DOHH2 (cell line): ENCODE results near the gene MAP2K2.

Experiments
- H3F3A ChIP-seq: fragments of 200-600 bp; sonication (generic), shearing (Covaris generic); 2 replicates; pipeline ENCODE4 v1.6.0; 2016; ENCODE audit warnings: antibody characterized with exemption, mild to moderate bottlenecking; ENCODE audit not compliant: control insufficient read depth, insufficient read depth
- H3K27ac ChIP-seq: fragments of 200-600 bp; sonication (generic); 2 replicates; pipeline ENCODE4 v1.5.1; 2014; ENCODE audit warnings: low read depth, mild to moderate bottlenecking, low read length, moderate library complexity
- H3K27me3 ChIP-seq: fragments of 200-600 bp; sonication (generic); 2 replicates; pipeline ENCODE4 v1.6.1; 2014; ENCODE audit warnings: mild to moderate bottlenecking, low read length, mixed read lengths; ENCODE audit not compliant: control insufficient read depth
- H3K36me3 ChIP-seq: fragments of 200-600 bp; sonication (generic); 2 replicates; pipeline ENCODE4 v1.6.1; 2014; ENCODE audit warnings: mild to moderate bottlenecking, low read length, moderate library complexity, mixed read lengths; ENCODE audit not compliant: control insufficient read depth
- H3K4me1 ChIP-seq: fragments of 200-600 bp; sonication (generic); 2 replicates; pipeline ENCODE4 v1.6.1; 2014; ENCODE audit warnings: mild to moderate bottlenecking, low read length, mixed read lengths; ENCODE audit not compliant: control insufficient read depth
- H3K4me2 ChIP-seq: fragments of 200-600 bp; sonication (generic); 2 replicates; pipeline ENCODE4 v1.6.0; 2014; ENCODE audit warnings: mild to moderate bottlenecking, low read length, moderate library complexity
- H3K4me3 ChIP-seq: fragments of 200-600 bp; sonication (generic); 2 replicates; pipeline ENCODE4 v1.5.1; 2014; ENCODE audit warnings: mild to moderate bottlenecking, low read length, mixed read lengths
- H3K79me2 ChIP-seq: fragments of 200-600 bp; sonication (generic); 2 replicates; pipeline ENCODE4 v1.6.1; 2014; ENCODE audit warnings: mild to moderate bottlenecking, low read length, mixed read lengths; ENCODE audit not compliant: control insufficient read depth
- H3K9me2 ChIP-seq: fragments of 200-600 bp; sonication (generic); replicated peaks from 2 replicates; pipeline ENCODE4 v1.6.1; 2014; ENCODE audit warnings: mild to moderate bottlenecking, low read length, mixed read lengths; ENCODE audit not compliant: control insufficient read depth
- H3K9me3 ChIP-seq: fragments of 200-600 bp; sonication (generic); 2 replicates; pipeline ENCODE4 v1.6.1; 2014; ENCODE audit warnings: antibody characterized with exemption, low read length, mixed read lengths; ENCODE audit not compliant: control insufficient read depth, insufficient read depth
- H4K20me1 ChIP-seq: fragments of 200-600 bp; sonication (generic); 2 replicates; pipeline ENCODE4 v1.6.0; 2014; ENCODE audit warnings: low read depth, mild to moderate bottlenecking, antibody characterized with exemption, low read length, moderate library complexity; ENCODE audit not compliant: control insufficient read depth, insufficient read depth
- EZH2phosphoT487 ChIP-seq: fragments of 200-600 bp; sonication (generic); IDR thresholded peaks from 2 replicates; pipeline ENCODE4 v1.6.1; 2017; ENCODE audit warnings: borderline replicate concordance, mild to moderate bottlenecking, antibody characterized with exemption, low read length, moderate library complexity, mixed read lengths
- TF ChIP-seq, protein P1 (sequence below): fragments of 200-600 bp; sonication (generic); IDR thresholded peaks from one replicate; pipeline ENCODE4 v1.5.1; 2014; ENCODE audit warnings: antibody characterized with exemption, mild to moderate bottlenecking, low read depth, low read length; ENCODE audit not compliant: poor library complexity, severe bottlenecking

Gene MAP2K2

DNA sequence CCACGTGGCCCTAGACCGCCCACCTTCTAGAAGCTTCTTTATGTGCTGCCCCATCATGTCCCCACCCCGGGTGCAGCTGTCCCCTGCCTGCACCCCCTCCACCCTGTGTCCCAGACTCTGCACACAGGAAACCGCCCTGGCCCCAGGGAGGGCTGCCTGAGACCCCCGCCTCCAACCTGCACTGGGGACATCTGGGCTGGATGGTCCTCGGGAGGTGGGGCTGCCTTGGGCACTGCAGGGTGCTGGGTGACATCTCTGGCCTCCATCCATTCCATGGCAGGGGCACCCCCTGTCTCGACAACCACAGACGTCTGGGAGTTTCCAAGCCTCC is 39.4 kb downstream of the MAP2K2 start:
- Histone ChIP-seq H3K36me3 (peaks cover 4% of the 10 kb centered on the region; the same call in 1 of the 2 replicates), H3F3A (no peaks in the 10 kb centered on the region), H3K27me3 (no peaks in the 10 kb centered on the region), H4K20me1 (no peaks in the 10 kb centered on the region), H3K9me2 (no peaks in the 10 kb centered on the region), H3K79me2 (no peaks in the 10 kb centered on the region), H3K9me3 (no peaks in the 10 kb centered on the region), H3K4me1 (peaks cover 8% of the 10 kb centered on the region), H3K4me3 (no peak overlapping the region), H3K27ac (no peak overlapping the region), H3K4me2 (no peak overlapping the region)
- no peak for TF ChIP-seq EZH2phosphoT487
- TF ChIP-seq, protein P1, sequence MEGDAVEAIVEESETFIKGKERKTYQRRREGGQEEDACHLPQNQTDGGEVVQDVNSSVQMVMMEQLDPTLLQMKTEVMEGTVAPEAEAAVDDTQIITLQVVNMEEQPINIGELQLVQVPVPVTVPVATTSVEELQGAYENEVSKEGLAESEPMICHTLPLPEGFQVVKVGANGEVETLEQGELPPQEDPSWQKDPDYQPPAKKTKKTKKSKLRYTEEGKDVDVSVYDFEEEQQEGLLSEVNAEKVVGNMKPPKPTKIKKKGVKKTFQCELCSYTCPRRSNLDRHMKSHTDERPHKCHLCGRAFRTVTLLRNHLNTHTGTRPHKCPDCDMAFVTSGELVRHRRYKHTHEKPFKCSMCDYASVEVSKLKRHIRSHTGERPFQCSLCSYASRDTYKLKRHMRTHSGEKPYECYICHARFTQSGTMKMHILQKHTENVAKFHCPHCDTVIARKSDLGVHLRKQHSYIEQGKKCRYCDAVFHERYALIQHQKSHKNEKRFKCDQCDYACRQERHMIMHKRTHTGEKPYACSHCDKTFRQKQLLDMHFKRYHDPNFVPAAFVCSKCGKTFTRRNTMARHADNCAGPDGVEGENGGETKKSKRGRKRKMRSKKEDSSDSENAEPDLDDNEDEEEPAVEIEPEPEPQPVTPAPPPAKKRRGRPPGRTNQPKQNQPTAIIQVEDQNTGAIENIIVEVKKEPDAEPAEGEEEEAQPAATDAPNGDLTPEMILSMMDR, result no peak

DNA sequence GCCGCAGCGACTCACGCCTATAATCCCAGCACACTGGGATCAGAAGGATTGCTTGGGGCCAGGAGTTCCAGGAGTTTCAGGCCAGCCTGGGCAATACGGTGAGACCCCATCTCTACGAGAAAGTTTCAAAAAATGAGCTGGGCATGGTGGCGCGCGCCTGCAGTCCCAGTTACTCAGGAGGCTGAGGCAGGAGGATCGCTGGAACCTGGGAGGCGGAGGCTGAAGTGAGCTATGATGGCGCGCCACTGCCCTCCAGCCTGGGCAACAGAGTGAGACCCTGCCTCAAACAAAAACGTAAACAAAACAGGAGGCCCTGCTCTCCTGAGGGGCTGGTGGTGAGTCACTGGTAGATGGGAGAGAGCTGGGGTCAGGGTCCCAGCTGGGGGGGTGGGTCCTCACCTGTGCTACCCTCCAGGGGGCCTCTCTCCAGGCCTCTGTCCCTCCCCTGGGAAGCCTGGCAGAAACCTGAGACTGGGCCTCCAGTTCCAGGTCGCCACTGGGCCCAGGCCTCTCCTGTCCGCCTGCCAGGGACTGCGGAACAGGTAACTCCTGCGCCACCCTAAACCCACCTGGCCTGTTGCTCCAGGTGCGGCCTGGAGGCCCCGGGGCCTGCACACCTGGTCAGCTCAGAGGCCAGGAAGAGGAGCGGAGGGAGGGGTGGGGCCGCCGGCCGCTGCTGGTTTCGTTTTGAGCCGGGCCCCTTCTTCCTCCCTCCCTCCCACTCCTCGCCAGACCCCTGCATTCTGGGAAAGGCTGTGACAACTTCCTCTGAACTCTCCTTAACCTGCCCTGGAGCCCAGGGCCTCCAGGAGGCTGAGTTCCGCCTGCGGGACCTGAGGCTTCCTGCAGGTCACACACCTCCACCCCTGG is 40.0 kb downstream of the MAP2K2 start:
- Histone ChIP-seq H3K27ac (no peak overlapping the region), H4K20me1 (no peaks in the 10 kb centered on the region), H3K4me2 (no peak overlapping the region), H3K4me3 (no peak overlapping the region), H3F3A (no peaks in the 10 kb centered on the region), H3K79me2 (no peaks in the 10 kb centered on the region), H3K27me3 (no peaks in the 10 kb centered on the region), H3K9me3 (no peaks in the 10 kb centered on the region), H3K36me3 (no peaks in the 10 kb centered on the region), H3K4me1 (peaks cover 8% of the 10 kb centered on the region), H3K9me2 (no peaks in the 10 kb centered on the region)
- TF ChIP-seq EZH2phosphoT487, result no peak
- TF ChIP-seq, protein P1, result no peak

DNA sequence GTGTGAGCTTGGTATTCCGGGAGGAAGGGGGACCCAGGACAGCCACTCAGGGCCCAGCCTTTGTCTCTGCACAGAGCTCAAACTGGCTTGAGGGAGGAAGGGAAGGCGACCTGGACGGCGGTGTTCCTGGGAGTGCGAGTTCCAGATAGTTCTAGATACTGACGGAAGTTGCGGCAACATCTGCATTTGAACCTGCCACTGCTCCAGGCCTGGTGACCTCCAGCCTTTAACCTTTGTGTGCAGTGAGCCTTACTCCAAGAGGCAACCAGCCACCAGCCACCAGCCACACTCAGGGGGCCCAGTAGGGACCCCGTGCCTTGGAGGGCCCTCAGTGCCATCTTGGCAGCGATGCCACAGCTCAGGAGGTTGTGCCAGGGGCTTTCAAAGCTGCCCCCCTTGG is 41.8 kb downstream of the MAP2K2 start:
- Histone ChIP-seq H3K4me3 (no peak overlapping the region), H3K36me3 (no peaks in the 10 kb centered on the region)

More for the DNA sequence above, 41.8 kb downstream of the MAP2K2 start:
- H4K20me1 ChIP-seq, result no peaks in the 10 kb centered on the region
- H3K27me3 ChIP-seq, result 0 out of 2 replicates have a peak, but pooled peaks cover 3% of the 10 kb centered on the region
- H3K79me2 ChIP-seq, result no peaks in the 10 kb centered on the region
- no peak overlapping the region for H3K4me2 ChIP-seq
- H3K9me2 ChIP-seq, result no peaks in the 10 kb centered on the region
- H3K9me3 ChIP-seq, result no peaks in the 10 kb centered on the region
- H3F3A ChIP-seq, result no peaks in the 10 kb centered on the region
- H3K4me1 ChIP-seq, result peaks cover 23% of the 10 kb centered on the region
- no peak overlapping the region for H3K27ac ChIP-seq
- TF ChIP-seq EZH2phosphoT487, result no peak
- TF ChIP-seq, protein P1, result no peak
